OCI-LY1 (cell line): Measurements from ENCODE around the gene LY9.

ENCODE experiments used
- EZH2 ChIP-seq: fragments of 200-600 bp; sonication (generic), shearing (Covaris generic); IDR thresholded peaks from 2 replicates; pipeline ENCODE4 v1.8.0; 2017; ENCODE audit warnings: borderline replicate concordance, mixed run types, mild to moderate bottlenecking, antibody characterized with exemption, low read length, moderate library complexity, mixed read lengths
- TF ChIP-seq, protein P1 (sequence below): fragments of 200-600 bp; sonication (generic), shearing (Covaris generic); IDR thresholded peaks from 2 replicates; pipeline ENCODE4 v1.5.1; 2017; ENCODE audit warnings: mild to moderate bottlenecking, antibody characterized with exemption, low read length, moderate library complexity, mixed read lengths

DNA sequence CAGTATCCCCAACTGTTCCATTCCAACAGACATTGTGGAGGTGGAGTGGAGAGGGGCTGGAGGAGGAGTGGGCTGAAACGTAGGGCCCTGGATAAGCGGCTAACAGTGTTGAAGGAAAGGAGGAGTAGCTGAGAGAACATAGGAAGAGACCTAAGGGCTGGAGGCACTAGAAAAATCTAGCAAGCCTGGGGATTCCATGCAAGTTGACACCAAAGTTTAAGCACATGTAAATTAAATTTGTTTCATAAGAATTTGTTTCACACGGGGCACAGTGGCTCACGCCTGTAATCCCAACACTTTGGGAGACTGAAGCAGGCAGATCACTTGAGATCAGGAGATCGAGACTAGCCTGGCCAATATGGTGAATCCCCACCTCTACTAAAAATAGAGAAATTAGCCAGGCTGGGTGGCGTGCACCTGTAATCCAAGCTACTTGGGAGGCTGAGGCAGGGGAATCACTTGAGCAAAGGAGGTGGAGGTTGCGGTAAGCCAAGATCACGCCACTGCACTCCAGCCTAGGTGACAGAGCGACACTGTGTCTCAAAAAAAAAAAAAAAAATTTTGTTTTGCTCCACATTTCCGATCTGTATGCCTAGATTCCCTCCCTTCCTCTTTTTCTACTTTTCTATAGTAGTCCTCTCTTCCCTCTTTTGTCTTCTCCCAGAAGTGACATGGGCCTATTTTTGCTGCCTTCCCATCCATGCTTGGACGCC is 67.2 kb downstream of the LY9 start:
- TF ChIP-seq, protein P1, sequence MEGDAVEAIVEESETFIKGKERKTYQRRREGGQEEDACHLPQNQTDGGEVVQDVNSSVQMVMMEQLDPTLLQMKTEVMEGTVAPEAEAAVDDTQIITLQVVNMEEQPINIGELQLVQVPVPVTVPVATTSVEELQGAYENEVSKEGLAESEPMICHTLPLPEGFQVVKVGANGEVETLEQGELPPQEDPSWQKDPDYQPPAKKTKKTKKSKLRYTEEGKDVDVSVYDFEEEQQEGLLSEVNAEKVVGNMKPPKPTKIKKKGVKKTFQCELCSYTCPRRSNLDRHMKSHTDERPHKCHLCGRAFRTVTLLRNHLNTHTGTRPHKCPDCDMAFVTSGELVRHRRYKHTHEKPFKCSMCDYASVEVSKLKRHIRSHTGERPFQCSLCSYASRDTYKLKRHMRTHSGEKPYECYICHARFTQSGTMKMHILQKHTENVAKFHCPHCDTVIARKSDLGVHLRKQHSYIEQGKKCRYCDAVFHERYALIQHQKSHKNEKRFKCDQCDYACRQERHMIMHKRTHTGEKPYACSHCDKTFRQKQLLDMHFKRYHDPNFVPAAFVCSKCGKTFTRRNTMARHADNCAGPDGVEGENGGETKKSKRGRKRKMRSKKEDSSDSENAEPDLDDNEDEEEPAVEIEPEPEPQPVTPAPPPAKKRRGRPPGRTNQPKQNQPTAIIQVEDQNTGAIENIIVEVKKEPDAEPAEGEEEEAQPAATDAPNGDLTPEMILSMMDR: no peak
- TF ChIP-seq EZH2: no peak
